ENCODE data around the gene PTPN5.

GRCh38 chr11:18729426-18729825 is 62.2 kb downstream of the PTPN5 start:
- no peak for TF ChIP-seq GATA3 (IDR thresholded peaks at IDR 0.05; ENCODE audit: low read depth, low read length)
- TF ChIP-seq GATA2 (IDR thresholded peaks at IDR 0.05; ENCODE audit: low read depth, low read length), result no peak

Data from SH-SY5Y (cell line).